ENCODE data around the gene PCDH17. TPM values are rescaled to one million over a fixed set of nuclear protein-coding genes. Genes with fewer than 3 reads are reported as not detected.

Gene PCDH17
- polyA plus RNA-seq, 2 of the 4 experiments (the other 2 are of a cell fraction): 0.01 to 0.27 TPM

- DNase-seq (ENCODE audit: low read depth in 1 of 2, low spot score in 1 of 2) (no peak), FAIRE-seq (no peak), ATAC-seq (no peak; a peak in 1 of 6 replicates)
- ChIA-PET POLR2A (no interaction called here), CTCF (interaction anchor here (1.5 kb wide), 1 partner anchor 1689 kb away, joined by 3 read pairs; no protein-coding TSS in a partner anchor)
- H3K9me3 ChIP-seq: no peaks in the 10 kb centered on the region
- whole genome bisulfite sequencing (ENCODE audit: missing lambda C conversion rate): 17% methylated on average over 17 of the region's 29 CpGs
- H3K27ac ChIP-seq: no peak overlapping the region
- no peaks in the 10 kb centered on the region for H3K4me1 ChIP-seq
- peak overlapping the region; percentile 22; the same call in 1 of the 3 replicates for H3K4me3 ChIP-seq
- TF ChIP-seq EHF (CRISPR knock-in tag; IDR thresholded peaks at IDR 0.05): no peak
- no peak for TF ChIP-seq EP300 (IDR thresholded peaks at IDR 0.05)
- no peak for TF ChIP-seq GATA3 (IDR thresholded peaks at IDR 0.05; ENCODE audit: borderline replicate concordance)
- no peak for TF ChIP-seq HMGXB4 (CRISPR knock-in tag; IDR thresholded peaks at IDR 0.05; ENCODE audit: borderline replicate concordance)
- no peak for TF ChIP-seq SMC3 (IDR thresholded peaks at IDR 0.05)
- TF ChIP-seq ZNF302 (CRISPR knock-in tag; IDR thresholded peaks at IDR 0.05): no peak
- TF ChIP-seq HOXB13 (CRISPR knock-in tag; IDR thresholded peaks at IDR 0.05; ENCODE audit: low read depth): no peak
- TF ChIP-seq POLR2AphosphoS2 (conservative IDR thresholded peaks at IDR 0.05; ENCODE audit: low read length): no peak
- TF ChIP-seq ELK1 (IDR thresholded peaks at IDR 0.05; ENCODE audit: low read depth, low read length): no peak
- TF ChIP-seq PBX3 (IDR thresholded peaks at IDR 0.05): no peak
- TF ChIP-seq ESRRA (IDR thresholded peaks at IDR 0.05; ENCODE audit: borderline replicate concordance, low read length): no peak
- TF ChIP-seq BCL3 (IDR thresholded peaks at IDR 0.05): no peak
- TF ChIP-seq RFX5 (IDR thresholded peaks at IDR 0.05): no peak
- peak overlapping the region; percentile 66 for H3K4me2 ChIP-seq
Observed at GRCh38 chr13:57629391-57629804, 2.1 kb upstream of the PCDH17 start.

- peak overlapping the region; percentile 22; the same call in 1 of the 3 replicates for H3K4me3 ChIP-seq
- H3K9me3 ChIP-seq: no peaks in the 10 kb centered on the region
- DNase-seq (ENCODE audit: low read depth in 1 of 2, low spot score in 1 of 2) (peak in 1 of 2 experiments; percentile 29), ATAC-seq (peak in 1 of 2 experiments; percentile 74; a peak in 3 of 6 replicates), FAIRE-seq (no peak)
- H3K27ac ChIP-seq: no peak overlapping the region
- POLR2A ChIA-PET: no interaction called here
- WGBS (ENCODE audit: missing lambda C conversion rate): 33% methylated on average over 23 of the region's 34 CpGs
- peak overlapping the region; percentile 66 for H3K4me2 ChIP-seq
- CTCF ChIA-PET: interaction anchor here (1.5 kb wide), 1 partner anchor 1688 kb away, joined by 3 read pairs; no protein-coding TSS in a partner anchor
- no peaks in the 10 kb centered on the region for H3K4me1 ChIP-seq
- TF ChIP-seq ZFP36 (IDR thresholded peaks at IDR 0.05; ENCODE audit: borderline replicate concordance, partially characterized antibody) (no peak), RAD21 (conservative IDR thresholded peaks at IDR 0.05 in 1 of 2, IDR thresholded peaks at IDR 0.05 in 1 of 2) (no peak), TP53 (CRISPR knock-in tag; IDR thresholded peaks at IDR 0.05) (no peak), E2F6 (IDR thresholded peaks at IDR 0.05; ENCODE audit: borderline replicate concordance, low read depth) (no peak), ELK1 (IDR thresholded peaks at IDR 0.05; ENCODE audit: low read depth, low read length) (no peak), PHF8 (IDR thresholded peaks at IDR 0.05; ENCODE audit: borderline replicate concordance, low read depth) (no peak), NPAS2 (CRISPR knock-in tag; IDR thresholded peaks at IDR 0.05; ENCODE audit: borderline replicate concordance) (no peak), HEYL (CRISPR knock-in tag; IDR thresholded peaks at IDR 0.05) (no peak), FOXS1 (CRISPR knock-in tag; IDR thresholded peaks at IDR 0.05) (no peak)
Observed at GRCh38 chr13:57629821-57630235, 1.7 kb upstream of the PCDH17 start.

Data from A549 (cell line).